ENCODE results near the gene OR5AC2. TPM values are rescaled to one million over a fixed set of nuclear protein-coding genes. Genes with fewer than 3 reads are reported as not detected.
A peak's percentile ranks its signal among the peaks of the same experiment; 100 is the strongest.

Gene OR5AC2, protein sequence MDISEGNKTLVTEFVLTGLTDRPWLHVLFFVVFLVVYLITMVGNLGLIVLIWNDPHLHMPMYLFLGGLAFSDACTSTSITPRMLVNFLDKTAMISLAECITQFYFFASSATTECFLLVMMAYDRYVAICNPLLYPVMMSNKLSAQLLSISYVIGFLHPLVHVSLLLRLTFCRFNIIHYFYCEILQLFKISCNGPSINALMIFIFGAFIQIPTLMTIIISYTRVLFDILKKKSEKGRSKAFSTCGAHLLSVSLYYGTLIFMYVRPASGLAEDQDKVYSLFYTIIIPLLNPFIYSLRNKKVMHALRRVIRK
- not detected in 3 replicates for total RNA-seq
- long read RNA-seq, result 0 reads

GRCh38 chr3:98086873-98087272, at the start of gene OR5AC2:
OR5AC2 (plus strand) TSS chr3:98087173; CDS start chr3:98087173, 0 bp downstream.
- no peak for DNase-seq (ENCODE audit: low spot score)

GRCh38 chr3:98038286-98038685, 48.7 kb upstream of the OR5AC2 start:
- H3K27me3 Mint-ChIP-seq (ENCODE audit: low read depth), result peaks cover 50% of the 10 kb centered on the region
- no peaks in the 10 kb centered on the region for H3K36me3 Mint-ChIP-seq (ENCODE audit: low read depth)
- peaks cover 9% of the 10 kb centered on the region for H3K9me3 Mint-ChIP-seq (ENCODE audit: low read depth)
- H3K4me1 Mint-ChIP-seq (ENCODE audit: low read depth), result peaks cover 2% of the 10 kb centered on the region
- TF ChIP-seq, protein P1, sequence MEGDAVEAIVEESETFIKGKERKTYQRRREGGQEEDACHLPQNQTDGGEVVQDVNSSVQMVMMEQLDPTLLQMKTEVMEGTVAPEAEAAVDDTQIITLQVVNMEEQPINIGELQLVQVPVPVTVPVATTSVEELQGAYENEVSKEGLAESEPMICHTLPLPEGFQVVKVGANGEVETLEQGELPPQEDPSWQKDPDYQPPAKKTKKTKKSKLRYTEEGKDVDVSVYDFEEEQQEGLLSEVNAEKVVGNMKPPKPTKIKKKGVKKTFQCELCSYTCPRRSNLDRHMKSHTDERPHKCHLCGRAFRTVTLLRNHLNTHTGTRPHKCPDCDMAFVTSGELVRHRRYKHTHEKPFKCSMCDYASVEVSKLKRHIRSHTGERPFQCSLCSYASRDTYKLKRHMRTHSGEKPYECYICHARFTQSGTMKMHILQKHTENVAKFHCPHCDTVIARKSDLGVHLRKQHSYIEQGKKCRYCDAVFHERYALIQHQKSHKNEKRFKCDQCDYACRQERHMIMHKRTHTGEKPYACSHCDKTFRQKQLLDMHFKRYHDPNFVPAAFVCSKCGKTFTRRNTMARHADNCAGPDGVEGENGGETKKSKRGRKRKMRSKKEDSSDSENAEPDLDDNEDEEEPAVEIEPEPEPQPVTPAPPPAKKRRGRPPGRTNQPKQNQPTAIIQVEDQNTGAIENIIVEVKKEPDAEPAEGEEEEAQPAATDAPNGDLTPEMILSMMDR (IDR thresholded peaks at IDR 0.05), result no peak
- no peak for DNase-seq (ENCODE audit: low spot score)
- no peak overlapping the region for H3K4me3 Mint-ChIP-seq (ENCODE audit: unreplicated experiment)
- H3K27ac Mint-ChIP-seq (ENCODE audit: unreplicated experiment), result no peak overlapping the region

More at GRCh38 chr3:98086873-98087272, at the start of gene OR5AC2:
- Mint-ChIP-seq H3K9me3 (ENCODE audit: low read depth) (no peaks in the 10 kb centered on the region), H3K36me3 (ENCODE audit: low read depth) (no peaks in the 10 kb centered on the region), H3K4me1 (ENCODE audit: low read depth) (no peaks in the 10 kb centered on the region), H3K4me3 (ENCODE audit: unreplicated experiment) (no peak within 1 kb of the TSS), H3K27me3 (ENCODE audit: low read depth) (peaks cover 7% of the 10 kb centered on the region), H3K27ac (ENCODE audit: unreplicated experiment) (no peak within 1 kb of the TSS)
- TF ChIP-seq, protein P1 (IDR thresholded peaks at IDR 0.05), result no peak

DNA sequence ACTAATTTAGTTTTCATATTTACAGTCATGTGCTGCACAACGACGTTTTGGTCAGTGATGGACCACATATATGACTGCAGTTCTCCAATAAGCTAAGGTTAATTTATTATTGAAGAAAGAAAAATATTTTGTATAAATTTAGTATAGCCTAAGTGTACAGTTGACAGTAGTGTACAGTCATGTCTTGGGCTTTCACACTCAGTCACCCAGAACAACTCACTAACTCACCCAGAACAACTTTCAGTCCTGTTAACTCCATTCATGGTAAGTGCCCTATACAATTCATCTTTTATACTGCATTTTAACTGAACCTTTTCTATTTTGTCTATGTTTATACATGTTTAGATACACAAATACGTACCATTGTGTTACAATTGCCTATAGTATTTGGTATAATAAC, 48.1 kb upstream of the OR5AC2 start:
- peaks cover 50% of the 10 kb centered on the region for H3K27me3 Mint-ChIP-seq (ENCODE audit: low read depth)
- no peak overlapping the region for H3K27ac Mint-ChIP-seq (ENCODE audit: unreplicated experiment)
- no peak for DNase-seq (ENCODE audit: low spot score)
- TF ChIP-seq, protein P1 (IDR thresholded peaks at IDR 0.05), result no peak
- H3K36me3 Mint-ChIP-seq (ENCODE audit: low read depth), result no peaks in the 10 kb centered on the region
- peaks cover 9% of the 10 kb centered on the region for H3K9me3 Mint-ChIP-seq (ENCODE audit: low read depth)
- no peak overlapping the region for H3K4me3 Mint-ChIP-seq (ENCODE audit: unreplicated experiment)
- H3K4me1 Mint-ChIP-seq (ENCODE audit: low read depth), result peaks cover 2% of the 10 kb centered on the region

DNA sequence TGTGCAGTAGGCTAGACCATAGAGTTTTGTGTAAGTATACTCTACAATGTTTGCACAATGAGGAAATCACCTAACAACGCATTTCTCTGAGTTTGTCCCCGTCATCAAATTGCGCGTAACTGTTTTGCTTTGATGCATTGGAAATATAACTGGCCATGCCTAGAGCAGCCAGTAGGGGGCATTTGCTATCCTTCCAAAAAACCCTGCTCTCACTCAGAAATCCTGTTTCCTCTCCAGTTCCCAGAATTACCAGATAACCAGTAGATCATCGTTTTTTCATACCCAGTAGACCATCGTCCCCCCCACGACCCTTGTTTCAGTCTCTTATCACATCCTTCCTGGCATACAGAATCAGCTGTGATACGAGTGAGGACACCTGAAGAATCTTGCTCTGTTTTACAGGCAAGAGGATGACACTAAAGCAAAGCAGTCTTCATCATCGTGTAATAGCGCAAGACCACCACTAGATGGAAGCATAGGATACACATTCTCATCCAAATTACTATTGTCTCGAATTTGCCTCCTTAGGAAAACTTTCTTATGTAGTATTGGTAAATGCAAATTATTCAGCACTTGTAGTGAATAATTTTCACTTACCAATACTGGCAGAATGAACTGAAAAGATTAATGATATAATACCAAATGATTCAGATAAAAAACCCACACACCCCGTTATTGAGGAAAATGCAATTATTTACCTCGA, 47.5 kb upstream of the OR5AC2 start:
- Mint-ChIP-seq H3K27ac (ENCODE audit: unreplicated experiment) (peak overlapping the region; percentile 33), H3K4me3 (ENCODE audit: unreplicated experiment) (peak overlapping the region; percentile 71), H3K27me3 (ENCODE audit: low read depth) (peaks cover 48% of the 10 kb centered on the region), H3K36me3 (ENCODE audit: low read depth) (no peaks in the 10 kb centered on the region), H3K4me1 (ENCODE audit: low read depth) (peaks cover 2% of the 10 kb centered on the region), H3K9me3 (ENCODE audit: low read depth) (peaks cover 9% of the 10 kb centered on the region)
- TF ChIP-seq, protein P1 (IDR thresholded peaks at IDR 0.05), result peak; percentile 99
- DNase-seq (ENCODE audit: low spot score), result no peak

DNA sequence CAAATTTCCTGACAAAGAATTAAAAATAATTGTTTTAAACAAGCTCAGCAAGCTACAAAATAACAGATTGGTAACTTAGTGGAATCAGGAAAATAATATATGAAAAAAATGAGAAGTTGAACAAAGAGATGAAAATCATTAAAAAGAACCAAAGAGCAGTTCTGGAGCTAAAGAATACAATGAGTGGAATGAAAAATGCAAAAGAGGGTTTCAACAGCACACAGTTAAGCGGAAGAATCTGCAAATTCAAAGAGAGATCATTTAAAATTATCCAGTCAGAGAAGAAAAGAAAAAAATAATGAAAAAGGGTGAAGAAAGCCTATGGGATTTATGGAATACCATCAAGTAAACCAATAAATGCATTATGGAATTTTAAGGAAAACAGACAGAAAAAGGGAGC, 45.6 kb upstream of the OR5AC2 start:
- H3K36me3 Mint-ChIP-seq (ENCODE audit: low read depth), result no peaks in the 10 kb centered on the region
- H3K27me3 Mint-ChIP-seq (ENCODE audit: low read depth), result peaks cover 52% of the 10 kb centered on the region
- peaks cover 9% of the 10 kb centered on the region for H3K9me3 Mint-ChIP-seq (ENCODE audit: low read depth)
- peaks cover 2% of the 10 kb centered on the region for H3K4me1 Mint-ChIP-seq (ENCODE audit: low read depth)
- TF ChIP-seq, protein P1 (IDR thresholded peaks at IDR 0.05), result no peak
- DNase-seq (ENCODE audit: low spot score), result no peak
- H3K4me3 Mint-ChIP-seq (ENCODE audit: unreplicated experiment), result no peak overlapping the region
- H3K27ac Mint-ChIP-seq (ENCODE audit: unreplicated experiment), result no peak overlapping the region

Data from chondrocyte (in vitro differentiated cells).